Measurements from ENCODE around the gene CAPN8.

GRCh38 chr1:223653015-223653414 lies 12.5 kb downstream of the CAPN8 start:
- TF ChIP-seq POLR2AphosphoS5 (IDR thresholded peaks at IDR 0.05; ENCODE audit: insufficient read depth in 1 of 2, low read depth in 1 of 2) (no peak), CTCF (IDR thresholded peaks at IDR 0.05) (no peak)
